ENCODE measurements around the gene RCOR2.

DNA sequence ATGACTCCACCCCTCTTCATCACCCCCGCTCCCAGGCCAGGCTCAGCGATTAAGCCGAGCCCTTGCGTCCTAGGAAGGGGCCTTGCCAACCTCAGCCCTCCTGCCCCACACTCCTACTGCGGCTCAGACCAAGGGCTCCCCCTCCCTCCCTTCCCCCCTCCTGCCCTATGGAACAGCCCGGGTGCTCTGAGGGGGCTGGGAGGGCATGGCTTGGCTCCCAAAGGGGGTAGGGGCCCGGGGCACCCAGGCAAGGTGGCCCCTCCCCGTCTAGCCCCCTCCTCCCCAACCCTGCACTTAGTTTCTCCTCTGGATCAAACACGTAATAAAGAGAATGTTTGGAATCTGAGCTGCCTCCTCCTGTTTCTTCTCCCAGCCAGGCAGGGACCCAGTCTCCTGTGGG is 6.3 kb downstream of the RCOR2 start:
- TF ChIP-seq, protein P1, sequence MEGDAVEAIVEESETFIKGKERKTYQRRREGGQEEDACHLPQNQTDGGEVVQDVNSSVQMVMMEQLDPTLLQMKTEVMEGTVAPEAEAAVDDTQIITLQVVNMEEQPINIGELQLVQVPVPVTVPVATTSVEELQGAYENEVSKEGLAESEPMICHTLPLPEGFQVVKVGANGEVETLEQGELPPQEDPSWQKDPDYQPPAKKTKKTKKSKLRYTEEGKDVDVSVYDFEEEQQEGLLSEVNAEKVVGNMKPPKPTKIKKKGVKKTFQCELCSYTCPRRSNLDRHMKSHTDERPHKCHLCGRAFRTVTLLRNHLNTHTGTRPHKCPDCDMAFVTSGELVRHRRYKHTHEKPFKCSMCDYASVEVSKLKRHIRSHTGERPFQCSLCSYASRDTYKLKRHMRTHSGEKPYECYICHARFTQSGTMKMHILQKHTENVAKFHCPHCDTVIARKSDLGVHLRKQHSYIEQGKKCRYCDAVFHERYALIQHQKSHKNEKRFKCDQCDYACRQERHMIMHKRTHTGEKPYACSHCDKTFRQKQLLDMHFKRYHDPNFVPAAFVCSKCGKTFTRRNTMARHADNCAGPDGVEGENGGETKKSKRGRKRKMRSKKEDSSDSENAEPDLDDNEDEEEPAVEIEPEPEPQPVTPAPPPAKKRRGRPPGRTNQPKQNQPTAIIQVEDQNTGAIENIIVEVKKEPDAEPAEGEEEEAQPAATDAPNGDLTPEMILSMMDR (optimal IDR thresholded peaks at IDR 0.05 in 1 of 3, IDR thresholded peaks at IDR 0.05 in 1 of 3, conservative IDR thresholded peaks at IDR 0.05 in 1 of 3; ENCODE audit: extremely low read depth in 1 of 3, insufficient read depth in 2 of 3, low read length in 3 of 3), result no peak
- TF ChIP-seq EZH2 (IDR thresholded peaks at IDR 0.05; ENCODE audit: low read length), result no peak

Data from keratinocyte (primary cell).